Measurements from ENCODE around the gene SETD6. TPM values are rescaled to one million over a fixed set of nuclear protein-coding genes. Genes with fewer than 3 reads are reported as not detected.

Gene SETD6
- total and polyA plus RNA-seq, 9 of the 15 experiments (the other 6 are each of a cell fraction or from before 2014, with no cell fraction given) = 9.2 to 40.9 (median 19.8) TPM

DNA sequence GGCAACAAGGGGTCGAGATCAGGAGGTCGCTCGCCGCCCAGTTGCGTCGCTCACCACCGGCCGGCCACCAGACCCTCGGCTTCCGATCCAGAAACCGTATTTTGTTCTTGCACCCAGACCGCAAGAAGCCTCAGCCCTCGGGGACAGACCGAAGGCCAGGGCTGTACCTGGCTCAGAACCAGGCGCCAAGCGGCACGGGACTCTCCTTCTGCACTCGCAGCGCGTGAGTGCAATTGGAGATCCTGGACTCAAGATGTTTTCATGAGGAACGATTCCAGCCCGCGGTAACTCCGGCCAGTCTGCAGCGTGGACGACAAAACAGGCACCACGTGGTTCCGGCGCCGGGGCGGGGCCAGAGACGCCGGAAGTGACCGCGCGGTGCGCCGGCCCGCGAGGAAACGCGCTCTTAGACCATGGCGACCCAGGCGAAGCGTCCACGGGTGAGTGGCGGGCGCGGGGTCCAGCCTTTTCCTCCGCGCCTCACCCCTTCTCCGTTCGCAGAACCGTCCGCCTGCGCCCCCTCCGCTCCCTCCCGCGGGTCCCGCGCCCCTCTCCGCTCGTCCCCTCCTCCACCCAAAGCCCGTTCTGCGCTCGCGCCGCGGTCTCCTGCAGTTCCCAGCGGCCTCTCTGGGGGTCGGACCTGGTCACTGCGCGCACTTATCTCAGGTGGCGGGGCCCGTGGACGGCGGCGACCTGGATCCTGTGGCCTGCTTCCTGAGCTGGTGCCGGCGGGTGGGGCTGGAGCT lies at the start of gene SETD6 (continued):
- TF ChIP-seq SREBF2 (CRISPR knock-in tag; IDR thresholded peaks at IDR 0.05) (peak; percentile 65; the same call in 1 of the 2 replicates), SAFB2 (IDR thresholded peaks at IDR 0.05; ENCODE audit: borderline replicate concordance, low read depth, low read length, severe bottlenecking) (no peak), RCOR1 (IDR thresholded peaks at IDR 0.05; ENCODE audit: borderline replicate concordance in 1 of 2, low read depth in 2 of 2, low read length in 2 of 2) (no peak), JUN (IDR thresholded peaks at IDR 0.05; ENCODE audit: borderline replicate concordance, low read depth, low read length) (peak; percentile 60; the same call in 1 of the 2 replicates), JUN (CRISPR knock-in tag; IDR thresholded peaks at IDR 0.05; ENCODE audit: borderline replicate concordance) (peak; percentile 79), PRPF4 (IDR thresholded peaks at IDR 0.05; ENCODE audit: insufficient read depth, low read depth, low read length, poor library complexity, severe bottlenecking) (peak; percentile 77), KLF1 (tag; IDR thresholded peaks at IDR 0.05) (peak; percentile 63; the same call in 1 of the 2 replicates), GABPB1 (CRISPR knock-in tag; IDR thresholded peaks at IDR 0.05) (peak; percentile 93), SAP30 (IDR thresholded peaks at IDR 0.05; ENCODE audit: borderline replicate concordance, insufficient read depth, low read depth, low read length, poor library complexity, severe bottlenecking) (peak; percentile 97), HNRNPL (IDR thresholded peaks at IDR 0.05; ENCODE audit: low read depth, low read length) (peak; percentile 68; the same call in 1 of the 2 replicates)
- TF ChIP-seq, protein P1, sequence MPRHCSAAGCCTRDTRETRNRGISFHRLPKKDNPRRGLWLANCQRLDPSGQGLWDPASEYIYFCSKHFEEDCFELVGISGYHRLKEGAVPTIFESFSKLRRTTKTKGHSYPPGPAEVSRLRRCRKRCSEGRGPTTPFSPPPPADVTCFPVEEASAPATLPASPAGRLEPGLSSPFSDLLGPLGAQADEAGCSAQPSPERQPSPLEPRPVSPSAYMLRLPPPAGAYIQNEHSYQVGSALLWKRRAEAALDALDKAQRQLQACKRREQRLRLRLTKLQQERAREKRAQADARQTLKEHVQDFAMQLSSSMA (CRISPR knock-in tag; IDR thresholded peaks at IDR 0.05) = no peak
- TF ChIP-seq, protein P2, sequence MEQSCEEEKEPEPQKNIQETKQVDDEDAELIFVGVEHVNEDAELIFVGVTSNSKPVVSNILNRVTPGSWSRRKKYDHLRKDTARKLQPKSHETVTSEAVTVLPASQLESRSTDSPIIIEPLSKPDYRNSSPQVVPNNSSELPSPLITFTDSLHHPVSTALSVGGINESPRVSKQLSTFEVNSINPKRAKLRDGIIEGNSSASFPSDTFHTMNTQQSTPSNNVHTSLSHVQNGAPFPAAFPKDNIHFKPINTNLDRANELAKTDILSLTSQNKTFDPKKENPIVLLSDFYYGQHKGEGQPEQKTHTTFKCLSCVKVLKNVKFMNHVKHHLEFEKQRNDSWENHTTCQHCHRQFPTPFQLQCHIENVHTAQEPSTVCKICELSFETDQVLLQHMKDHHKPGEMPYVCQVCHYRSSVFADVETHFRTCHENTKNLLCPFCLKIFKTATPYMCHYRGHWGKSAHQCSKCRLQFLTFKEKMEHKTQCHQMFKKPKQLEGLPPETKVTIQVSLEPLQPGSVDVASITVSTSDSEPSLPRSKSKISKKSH (CRISPR knock-in tag; IDR thresholded peaks at IDR 0.05) = no peak
- TF ChIP-seq, protein P3, sequence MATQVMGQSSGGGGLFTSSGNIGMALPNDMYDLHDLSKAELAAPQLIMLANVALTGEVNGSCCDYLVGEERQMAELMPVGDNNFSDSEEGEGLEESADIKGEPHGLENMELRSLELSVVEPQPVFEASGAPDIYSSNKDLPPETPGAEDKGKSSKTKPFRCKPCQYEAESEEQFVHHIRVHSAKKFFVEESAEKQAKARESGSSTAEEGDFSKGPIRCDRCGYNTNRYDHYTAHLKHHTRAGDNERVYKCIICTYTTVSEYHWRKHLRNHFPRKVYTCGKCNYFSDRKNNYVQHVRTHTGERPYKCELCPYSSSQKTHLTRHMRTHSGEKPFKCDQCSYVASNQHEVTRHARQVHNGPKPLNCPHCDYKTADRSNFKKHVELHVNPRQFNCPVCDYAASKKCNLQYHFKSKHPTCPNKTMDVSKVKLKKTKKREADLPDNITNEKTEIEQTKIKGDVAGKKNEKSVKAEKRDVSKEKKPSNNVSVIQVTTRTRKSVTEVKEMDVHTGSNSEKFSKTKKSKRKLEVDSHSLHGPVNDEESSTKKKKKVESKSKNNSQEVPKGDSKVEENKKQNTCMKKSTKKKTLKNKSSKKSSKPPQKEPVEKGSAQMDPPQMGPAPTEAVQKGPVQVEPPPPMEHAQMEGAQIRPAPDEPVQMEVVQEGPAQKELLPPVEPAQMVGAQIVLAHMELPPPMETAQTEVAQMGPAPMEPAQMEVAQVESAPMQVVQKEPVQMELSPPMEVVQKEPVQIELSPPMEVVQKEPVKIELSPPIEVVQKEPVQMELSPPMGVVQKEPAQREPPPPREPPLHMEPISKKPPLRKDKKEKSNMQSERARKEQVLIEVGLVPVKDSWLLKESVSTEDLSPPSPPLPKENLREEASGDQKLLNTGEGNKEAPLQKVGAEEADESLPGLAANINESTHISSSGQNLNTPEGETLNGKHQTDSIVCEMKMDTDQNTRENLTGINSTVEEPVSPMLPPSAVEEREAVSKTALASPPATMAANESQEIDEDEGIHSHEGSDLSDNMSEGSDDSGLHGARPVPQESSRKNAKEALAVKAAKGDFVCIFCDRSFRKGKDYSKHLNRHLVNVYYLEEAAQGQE (IDR thresholded peaks at IDR 0.05; ENCODE audit: borderline replicate concordance) = no peak; the same call in 1 of the 2 replicates
- TF ChIP-seq, protein P3 (CRISPR knock-in tag; IDR thresholded peaks at IDR 0.05; ENCODE audit: low read depth) = 0 out of 2 replicates have a peak, but pooled peaks have one; percentile 14
- TF ChIP-seq, protein P4, sequence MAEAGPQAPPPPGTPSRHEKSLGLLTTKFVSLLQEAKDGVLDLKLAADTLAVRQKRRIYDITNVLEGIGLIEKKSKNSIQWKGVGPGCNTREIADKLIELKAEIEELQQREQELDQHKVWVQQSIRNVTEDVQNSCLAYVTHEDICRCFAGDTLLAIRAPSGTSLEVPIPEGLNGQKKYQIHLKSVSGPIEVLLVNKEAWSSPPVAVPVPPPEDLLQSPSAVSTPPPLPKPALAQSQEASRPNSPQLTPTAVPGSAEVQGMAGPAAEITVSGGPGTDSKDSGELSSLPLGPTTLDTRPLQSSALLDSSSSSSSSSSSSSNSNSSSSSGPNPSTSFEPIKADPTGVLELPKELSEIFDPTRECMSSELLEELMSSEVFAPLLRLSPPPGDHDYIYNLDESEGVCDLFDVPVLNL (CRISPR knock-in tag; IDR thresholded peaks at IDR 0.05; ENCODE audit: low read depth) = 0 out of 2 replicates have a peak, but pooled peaks have one; percentile 69
